Stimulated activated CD8-positive, alpha-beta memory T cell treated with anti-CD3 and anti-CD28 coated beads, Interleukin-15, amount 100 ng/mL, for 4 hours (primary cell): ENCODE measurements around the gene BACH2.

Experiments used
- DNase-seq, 2 donors: peaks; one replicate each; pipeline ENCODE4 v3.0.0-alpha.2; 2020; ENCODE audit warnings: low read depth in 2 of 2

The BACH2 gene

DNA sequence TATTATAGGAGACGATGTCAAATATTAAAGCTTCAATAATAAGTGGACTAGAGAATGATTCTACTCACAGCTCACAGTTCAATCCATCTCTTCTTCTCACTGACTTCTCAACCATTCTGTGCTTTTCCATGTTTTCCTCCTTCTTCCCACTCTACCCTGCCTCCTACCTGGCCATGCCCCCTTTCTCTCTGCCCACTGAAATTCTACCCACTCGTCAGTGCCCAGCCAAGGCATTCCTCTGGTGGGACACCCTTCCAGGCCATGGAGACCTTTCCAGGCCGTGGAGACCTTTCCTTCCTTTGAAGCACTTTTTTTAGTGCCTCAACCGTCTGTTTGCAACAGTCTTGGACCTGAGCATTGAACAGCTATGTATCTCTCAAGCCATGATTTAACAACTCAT is 18.5 kb downstream of the BACH2 start:
- DNase-seq: no peak

DNA sequence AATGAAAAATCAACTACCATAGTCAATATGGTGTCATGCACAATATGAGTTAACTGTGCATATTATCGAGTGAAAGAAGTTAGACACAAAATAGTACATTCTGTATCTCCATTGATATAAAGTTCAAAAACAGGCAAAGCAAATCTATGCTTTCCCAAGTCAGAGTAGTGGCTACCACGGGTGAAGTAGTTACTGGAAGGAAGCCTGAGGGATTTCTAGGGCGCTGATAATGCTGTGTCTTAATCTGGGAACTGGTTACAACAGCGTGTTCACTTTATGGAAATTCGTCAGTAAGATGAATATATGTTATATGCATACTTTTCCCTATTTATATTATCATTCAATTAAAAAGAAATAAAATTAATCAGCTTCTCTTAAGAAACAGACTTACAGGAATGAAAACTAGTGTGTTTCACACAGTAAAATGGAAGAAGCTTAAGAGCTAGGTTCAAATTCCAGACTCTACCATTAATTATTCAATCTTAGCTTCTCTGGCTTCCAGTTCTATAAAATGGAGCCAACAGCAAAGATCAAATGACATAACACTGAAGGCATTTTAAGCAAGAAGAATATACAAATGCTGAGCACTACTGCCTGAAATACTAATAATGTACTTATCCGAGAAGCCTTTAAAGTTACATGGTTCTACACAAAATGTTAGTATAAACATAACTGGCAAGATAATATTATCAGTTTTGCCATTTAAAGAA is 19.2 kb downstream of the BACH2 start:
- DNase-seq: no peak

GRCh38 chr6:90274451-90275030 is 22.1 kb downstream of the BACH2 start:
- peak; percentile 81 to 94 for DNase-seq

DNA sequence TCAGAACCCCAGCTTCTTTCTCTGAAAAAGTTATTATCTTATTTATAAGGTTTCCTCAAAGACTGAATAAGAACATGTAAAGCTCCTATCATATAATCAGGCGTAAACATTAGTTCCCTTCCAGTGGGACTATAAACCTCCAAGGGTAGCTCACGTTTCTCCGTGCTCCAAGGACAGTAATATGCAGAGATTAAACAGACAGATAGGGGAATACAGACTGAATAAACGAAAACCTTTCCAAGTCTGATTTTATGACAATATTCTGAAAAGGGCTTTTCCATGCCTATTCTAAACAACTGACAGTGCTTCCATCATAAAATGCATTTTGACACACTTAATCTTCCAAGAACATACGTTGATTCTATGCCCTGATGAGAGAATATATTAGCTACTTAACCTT is 22.8 kb downstream of the BACH2 start:
- no peak for DNase-seq

- DNase-seq: no peak
Observed at GRCh38 chr6:90272895-90273294, 23.7 kb downstream of the BACH2 start.

- DNase-seq: no peak
Observed at GRCh38 chr6:90271831-90272230, 24.8 kb downstream of the BACH2 start.

DNA sequence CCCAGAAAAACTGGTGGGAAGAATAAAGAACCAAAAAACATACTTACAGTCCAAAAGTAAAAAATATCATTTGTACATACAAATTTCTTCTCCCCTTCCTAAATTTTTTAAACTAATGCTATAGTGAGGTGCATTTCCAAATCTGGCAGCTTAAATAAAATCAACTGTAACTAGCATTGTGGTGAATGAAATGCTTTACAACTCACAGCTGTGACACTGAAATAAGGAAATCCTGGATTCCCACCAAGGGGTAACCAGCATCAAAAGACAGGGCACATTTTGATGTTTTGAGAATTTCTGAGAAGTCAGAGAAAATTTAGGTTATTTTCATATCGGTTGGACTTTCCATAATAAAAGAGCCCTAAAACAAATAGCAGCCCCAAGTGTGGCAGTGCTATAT is 27.3 kb downstream of the BACH2 start:
- no peak for DNase-seq

DNA sequence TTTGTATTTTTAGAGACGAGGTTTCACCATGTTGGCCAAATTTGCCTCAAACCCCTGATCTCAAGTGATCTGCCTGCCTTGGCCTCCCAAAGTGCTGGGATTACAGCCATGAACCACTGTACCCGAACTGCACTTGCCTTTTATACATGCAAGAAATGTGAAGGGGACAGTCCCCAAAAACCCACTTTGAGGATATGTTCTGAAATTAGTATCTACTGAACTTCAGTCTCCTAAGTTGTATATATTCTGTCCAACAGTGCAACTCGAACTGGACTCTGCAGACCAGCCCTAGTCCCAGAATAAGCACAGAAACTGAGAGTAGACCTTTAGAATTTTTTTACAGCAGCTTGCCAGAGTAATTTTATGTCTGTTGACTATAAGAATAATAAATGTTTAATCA is 28.5 kb downstream of the BACH2 start:
- DNase-seq: no peak

- no peak for DNase-seq
Observed at GRCh38 chr6:90266905-90267621, 29.6 kb downstream of the BACH2 start.

- no peak for DNase-seq
Observed at GRCh38 chr6:90264561-90264960, 32.1 kb downstream of the BACH2 start.

GRCh38 chr6:90263633-90264032 is 33.0 kb downstream of the BACH2 start:
- DNase-seq: no peak

- no peak for DNase-seq
Observed at GRCh38 chr6:90261801-90262200, 34.8 kb downstream of the BACH2 start.

DNA sequence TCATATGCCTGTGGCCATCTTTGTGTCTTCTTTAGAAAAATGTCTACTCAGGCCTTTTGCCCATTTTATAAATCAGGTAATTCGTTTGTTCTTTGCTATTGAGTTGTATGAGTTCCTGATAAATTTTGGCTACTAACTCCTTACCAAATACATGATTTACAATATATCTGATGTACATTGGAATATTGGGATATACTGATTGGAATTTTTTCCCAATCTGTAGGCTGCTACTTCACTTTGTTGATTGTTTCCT is 39.2 kb downstream of the BACH2 start:
- no peak for DNase-seq

DNA sequence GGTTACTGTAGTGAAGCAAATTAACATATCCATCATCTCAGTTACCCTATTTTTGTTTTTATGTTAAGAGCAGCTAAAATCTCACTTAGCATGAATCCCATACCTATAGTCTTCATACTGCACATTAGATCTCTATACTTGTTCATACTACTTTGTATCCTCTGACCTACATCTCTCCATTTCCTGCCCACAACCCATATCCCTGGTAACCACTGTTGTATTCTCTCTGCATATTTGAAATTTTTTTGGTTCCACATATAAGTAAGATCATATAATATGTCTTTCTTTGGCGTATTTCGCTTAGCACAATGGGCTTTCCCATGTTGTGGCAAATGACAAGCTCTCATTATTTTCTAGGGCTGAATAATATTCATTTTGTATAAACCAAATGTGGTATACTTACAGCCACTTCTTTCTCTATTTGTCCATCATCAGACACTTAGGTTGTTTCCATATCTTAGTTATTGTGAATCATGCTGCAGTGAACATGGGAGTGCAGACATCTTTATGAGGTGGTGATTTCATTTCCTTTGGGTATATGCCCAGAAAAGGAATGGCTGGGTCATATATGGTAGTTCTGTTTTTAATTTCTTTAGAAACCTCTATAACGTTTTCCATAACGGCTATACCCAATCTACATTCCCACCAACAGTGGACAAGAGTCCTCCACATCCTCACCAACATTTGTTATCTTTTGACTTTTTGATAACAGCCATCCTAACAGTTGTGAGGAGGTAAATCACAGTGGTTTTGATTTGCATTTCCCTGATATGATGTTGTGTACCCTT is 39.8 kb downstream of the BACH2 start:
- DNase-seq: no peak

DNA sequence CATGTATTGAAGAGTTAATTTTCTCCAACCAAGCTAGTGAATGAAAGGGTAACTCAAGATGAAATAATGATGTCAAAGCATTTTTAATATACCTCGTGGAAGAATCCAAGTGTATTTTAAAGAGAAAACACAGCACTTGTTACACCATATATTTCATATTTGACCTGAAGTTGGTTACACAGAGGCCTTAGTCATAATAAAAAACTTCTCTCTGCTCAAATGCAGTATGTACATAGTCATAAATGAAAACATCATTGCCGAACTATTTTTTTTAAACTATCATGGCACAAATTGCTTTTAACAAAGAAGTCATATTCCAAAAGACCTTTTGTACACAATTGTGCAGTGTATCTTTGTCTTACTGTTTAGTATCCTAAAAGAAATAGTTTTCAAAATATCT is 43.0 kb downstream of the BACH2 start:
- DNase-seq: no peak

DNA sequence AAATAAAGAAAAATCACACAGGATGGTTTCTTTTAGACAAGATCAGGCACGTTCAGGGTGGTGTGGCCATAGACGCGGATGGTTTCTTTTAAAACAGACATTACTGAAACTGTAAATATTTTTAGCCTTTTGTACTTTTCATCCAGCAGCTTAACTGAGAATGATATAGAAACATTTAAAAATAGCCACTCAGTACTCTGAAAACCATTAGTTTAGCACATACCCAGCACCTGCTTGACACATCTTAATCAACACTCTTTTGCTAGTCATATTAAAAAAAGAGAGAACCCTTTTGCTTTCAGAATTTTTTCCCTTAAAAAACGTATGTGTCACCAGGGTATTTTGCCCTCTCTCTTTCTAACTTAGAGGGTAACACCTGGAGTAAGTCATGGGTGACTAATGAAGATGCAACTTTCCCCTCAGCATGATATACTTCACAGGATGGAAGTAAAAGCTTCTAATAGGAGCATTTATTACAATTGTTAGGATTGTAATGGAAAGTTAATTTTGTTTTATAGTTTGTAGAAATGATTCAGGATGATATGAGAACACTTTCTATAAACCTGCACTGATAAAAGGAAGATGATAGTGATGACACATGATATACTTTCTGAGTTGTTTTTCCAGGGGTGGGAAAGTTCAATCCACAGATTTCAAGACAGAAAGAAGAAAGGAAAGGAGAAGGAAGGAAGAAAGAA is 45.2 kb downstream of the BACH2 start:
- no peak for DNase-seq

DNA sequence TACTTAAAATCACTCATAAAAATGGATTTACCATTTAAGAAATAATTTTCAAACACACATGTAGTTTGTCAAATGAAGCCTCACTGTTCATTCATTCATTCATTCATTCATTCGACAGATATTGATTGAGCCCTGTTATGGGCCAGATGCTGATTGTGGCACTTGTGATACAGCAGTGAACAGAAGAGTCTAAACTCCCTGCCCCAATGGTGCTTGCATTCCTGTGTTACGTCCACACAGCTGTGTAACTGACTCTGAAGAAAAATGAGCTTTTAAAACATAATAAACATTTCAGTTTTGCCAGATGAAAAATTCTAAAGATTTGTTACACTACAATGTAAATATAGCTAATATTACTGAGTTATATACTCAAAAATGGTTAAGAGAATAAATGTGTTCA is 46.2 kb downstream of the BACH2 start:
- no peak for DNase-seq

GRCh38 chr6:90249458-90249857 is 47.2 kb downstream of the BACH2 start:
- peak in 1 of 2 donors; percentile 10 for DNase-seq

DNA sequence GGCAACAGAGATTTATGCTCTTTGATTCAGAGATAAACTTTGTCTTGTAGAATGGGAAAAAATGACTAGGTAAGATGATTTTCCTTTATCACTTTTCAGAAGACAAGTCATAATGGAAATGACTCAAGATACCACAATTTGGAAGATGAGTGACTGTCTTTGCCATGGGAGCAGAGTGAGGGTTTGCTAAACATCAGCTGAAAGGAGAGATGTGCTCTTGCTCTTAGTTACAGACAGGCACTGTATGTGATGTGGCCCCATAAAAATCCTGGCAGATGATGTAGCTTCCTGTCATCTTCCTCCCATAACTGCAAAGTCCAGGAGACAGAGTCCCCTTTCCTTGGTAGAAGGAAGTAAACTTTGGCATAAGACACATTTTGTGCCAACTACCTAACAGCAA is 47.6 kb downstream of the BACH2 start:
- no peak for DNase-seq

DNA sequence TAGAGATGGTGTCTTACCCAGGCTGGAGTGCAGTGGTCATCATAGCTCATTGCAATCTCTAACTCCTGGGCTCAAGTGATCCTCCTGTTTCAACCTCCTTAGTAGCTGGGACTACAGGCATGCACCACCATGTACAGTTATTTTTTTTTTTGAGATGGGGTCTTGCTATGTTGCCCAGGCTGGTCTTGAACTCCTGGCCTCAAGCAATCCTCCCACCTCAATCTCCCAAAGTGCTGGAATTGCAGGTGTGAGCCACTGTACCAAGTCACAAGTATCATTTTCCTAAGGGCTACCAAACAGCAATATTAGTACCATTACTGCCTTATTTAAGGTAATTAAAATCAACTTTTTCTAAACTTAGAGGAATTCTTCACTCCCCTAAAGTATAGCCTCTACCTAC is 49.4 kb downstream of the BACH2 start:
- no peak for DNase-seq

DNA sequence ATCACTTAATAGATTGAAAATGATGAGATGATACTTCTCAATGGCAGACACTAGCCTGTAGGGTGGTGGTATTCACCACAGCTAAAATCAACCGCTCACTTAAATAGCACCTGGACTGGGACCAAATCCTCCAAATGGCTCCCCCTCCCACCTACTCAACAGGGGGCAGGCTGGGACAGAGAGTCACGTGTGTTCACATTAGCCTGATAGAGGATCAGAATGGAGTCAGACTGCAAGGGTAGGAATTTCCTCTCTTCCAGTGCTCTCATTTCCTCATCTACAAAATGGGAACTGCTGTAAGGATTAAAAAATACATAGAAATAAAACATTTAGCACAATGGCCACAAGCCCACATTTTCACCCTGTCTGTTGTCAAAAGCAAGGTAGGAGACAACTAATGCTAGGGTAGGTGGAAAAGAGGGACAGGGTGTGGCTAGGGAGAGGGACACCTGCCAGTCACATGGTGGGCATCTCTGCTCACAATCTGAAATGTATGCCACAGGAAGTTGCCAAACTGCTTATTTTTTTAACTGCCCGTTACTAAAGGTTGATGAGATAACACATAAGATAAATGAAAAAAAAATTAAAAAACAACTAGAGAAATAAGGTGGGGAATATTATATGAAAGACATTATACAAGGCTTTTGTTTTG is 55.3 kb downstream of the BACH2 start:
- DNase-seq: no peak
